SJCRH30 (cell line): Measurements from ENCODE around the gene EMID1. TPM values are rescaled to one million over a fixed set of nuclear protein-coding genes. Genes with fewer than 3 reads are reported as not detected.
"Not testable (repeated sequence)": the region's sequence is repeated elsewhere in the genome, so short reads cannot be mapped to it uniquely, and the experiment has no call there.

ENCODE experiments used
- DNase-seq, 2 experiments: peaks; one replicate each; pipeline ENCODE4 v3.0.0-alpha.2; 2015 to 2020
- H3K27ac ChIP-seq: fragments of 250-450 bp; sonication (Bioruptor Pico); 2 replicates; pipeline ENCODE4 v1.5.1; 2020; ENCODE audit warnings: mild to moderate bottlenecking, moderate library complexity
- H3K27me3 ChIP-seq: fragments of 250-450 bp; sonication (Bioruptor Pico); 2 replicates; pipeline ENCODE4 v1.5.1; 2020; ENCODE audit warnings: mild to moderate bottlenecking, moderate library complexity
- H3K36me3 ChIP-seq: fragments of 250-450 bp; sonication (Bioruptor Pico); 2 replicates; pipeline ENCODE4 v1.5.1; 2020; ENCODE audit warnings: mild to moderate bottlenecking, moderate library complexity
- H3K4me1 ChIP-seq: fragments of 250-450 bp; sonication (Bioruptor Pico); 2 replicates; pipeline ENCODE4 v1.5.1; 2020; ENCODE audit warnings: mild to moderate bottlenecking, moderate library complexity
- H3K4me3 ChIP-seq: fragments of 250-450 bp; sonication (Bioruptor Pico); 2 replicates; pipeline ENCODE4 v1.5.1; 2020; ENCODE audit warnings: mild to moderate bottlenecking, moderate library complexity
- H3K9me3 ChIP-seq: fragments of 250-450 bp; sonication (Bioruptor Pico); replicated peaks from 2 replicates; pipeline ENCODE4 v1.5.1; 2020; ENCODE audit warnings: mild to moderate bottlenecking, moderate library complexity
- total RNA-seq: library from RNA; depleted of rRNA; stranded (reverse); fragments of >200 nt; shearing (Covaris generic); gene quantifications from 2 replicates; pipeline ENCODE4 v1.2.3, GENCODE V29; 2014

The EMID1 gene
- total RNA-seq, 1 experiment from 2014 or later = 2.2 TPM

DNA sequence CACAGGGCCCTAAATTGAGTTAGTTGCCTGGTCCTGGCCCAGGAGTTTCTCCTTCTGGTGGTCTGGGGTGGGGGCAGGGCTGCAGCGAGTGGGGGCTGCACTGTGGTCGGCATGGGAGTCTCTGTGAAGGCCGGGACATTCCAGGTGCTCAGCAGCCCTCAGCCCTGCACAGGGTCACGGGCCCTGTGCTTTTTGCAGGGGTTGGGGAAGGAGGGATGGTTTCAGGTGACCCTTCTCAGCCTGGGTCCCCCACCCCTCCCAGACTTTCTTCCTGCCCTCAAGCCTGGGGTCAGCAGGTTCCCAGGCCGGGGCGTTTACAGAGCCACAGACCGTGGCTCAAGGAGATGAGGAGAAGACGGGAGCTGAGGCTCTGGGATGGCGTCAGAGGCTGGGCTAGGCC, 7.8 kb downstream of the EMID1 start:
- no peaks in the 10 kb centered on the region for H3K27me3 ChIP-seq
- no peak for DNase-seq

DNA sequence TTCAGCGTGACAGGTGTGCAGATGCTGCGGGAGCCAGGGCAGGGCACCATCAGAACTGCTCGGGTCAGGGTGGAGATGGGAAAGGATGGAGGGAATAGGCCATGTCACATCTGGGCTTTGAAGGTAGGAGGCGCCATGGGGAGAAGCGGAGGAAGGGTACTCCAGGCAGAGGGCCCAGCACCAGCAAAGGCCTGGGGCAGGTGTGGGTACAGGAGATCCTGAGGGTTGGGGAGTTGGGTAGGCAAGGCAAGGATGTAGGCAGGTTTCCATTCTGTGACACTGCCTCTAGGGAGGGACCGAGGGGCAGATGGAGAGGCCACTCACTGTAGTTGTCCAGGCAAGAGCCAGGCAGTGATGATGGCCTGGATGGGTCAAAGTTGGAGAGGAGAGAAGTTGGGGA, 8.5 kb downstream of the EMID1 start:
- no peaks in the 10 kb centered on the region for H3K9me3 ChIP-seq
- no peak for DNase-seq
- H3K4me3 ChIP-seq = no peak overlapping the region
- H3K4me1 ChIP-seq = peaks cover 9% of the 10 kb centered on the region; the same call in 1 of the 2 replicates
- no peaks in the 10 kb centered on the region for H3K36me3 ChIP-seq
- no peak overlapping the region for H3K27ac ChIP-seq
- H3K27me3 ChIP-seq = no peaks in the 10 kb centered on the region

More for the DNA sequence above, 7.8 kb downstream of the EMID1 start:
- H3K27ac ChIP-seq = no peak overlapping the region
- no peaks in the 10 kb centered on the region for H3K9me3 ChIP-seq
- H3K36me3 ChIP-seq = no peaks in the 10 kb centered on the region
- peaks cover 9% of the 10 kb centered on the region; the same call in 1 of the 2 replicates for H3K4me1 ChIP-seq
- no peak overlapping the region for H3K4me3 ChIP-seq

DNA sequence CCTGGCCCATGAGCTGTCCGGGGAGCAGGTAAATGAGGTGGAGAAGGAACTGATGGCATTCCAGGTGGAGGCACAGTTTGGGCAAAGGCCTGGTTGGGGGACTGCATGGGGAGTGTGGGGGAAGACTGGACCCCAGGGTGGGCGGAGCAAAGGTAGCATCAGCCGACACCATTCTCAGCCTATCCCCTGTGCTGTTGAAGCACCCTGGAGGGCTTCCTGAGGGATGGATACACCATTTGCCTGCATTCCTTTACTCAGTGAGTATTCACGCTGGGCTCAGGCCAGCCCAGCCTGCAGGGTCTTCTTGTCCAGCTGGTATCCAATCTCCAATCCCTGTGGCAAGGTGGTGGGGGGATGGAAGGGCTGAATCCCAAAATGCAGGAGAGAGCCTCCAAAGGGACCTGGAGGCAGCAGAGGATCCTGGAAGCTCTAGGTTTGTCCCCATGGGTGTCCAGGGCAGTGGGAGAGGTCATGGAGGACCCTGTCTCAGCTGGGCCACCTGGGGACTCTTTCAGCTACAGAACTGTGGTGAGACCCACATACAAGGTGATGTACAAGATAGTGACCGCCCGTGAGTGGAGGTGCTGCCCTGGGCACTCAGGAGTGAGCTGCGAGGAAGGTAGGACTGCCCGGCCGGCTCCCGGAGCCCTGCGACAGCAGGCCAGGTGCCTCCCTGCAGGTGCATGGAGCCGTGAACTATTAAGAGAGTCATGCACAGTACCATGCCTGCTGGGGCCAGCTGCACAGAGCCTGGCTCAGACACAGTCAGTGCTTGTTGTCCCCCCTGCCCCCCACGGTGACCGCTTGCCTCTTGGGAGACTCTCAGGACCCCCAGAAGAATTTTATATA, 9.5 kb downstream of the EMID1 start:
- no peaks in the 10 kb centered on the region for H3K9me3 ChIP-seq
- no peak overlapping the region for H3K27ac ChIP-seq
- DNase-seq = no peak
- no peaks in the 10 kb centered on the region for H3K27me3 ChIP-seq
- no peak overlapping the region for H3K4me3 ChIP-seq
- H3K4me1 ChIP-seq = peaks cover 9% of the 10 kb centered on the region; the same call in 1 of the 2 replicates
- no peaks in the 10 kb centered on the region for H3K36me3 ChIP-seq

DNA sequence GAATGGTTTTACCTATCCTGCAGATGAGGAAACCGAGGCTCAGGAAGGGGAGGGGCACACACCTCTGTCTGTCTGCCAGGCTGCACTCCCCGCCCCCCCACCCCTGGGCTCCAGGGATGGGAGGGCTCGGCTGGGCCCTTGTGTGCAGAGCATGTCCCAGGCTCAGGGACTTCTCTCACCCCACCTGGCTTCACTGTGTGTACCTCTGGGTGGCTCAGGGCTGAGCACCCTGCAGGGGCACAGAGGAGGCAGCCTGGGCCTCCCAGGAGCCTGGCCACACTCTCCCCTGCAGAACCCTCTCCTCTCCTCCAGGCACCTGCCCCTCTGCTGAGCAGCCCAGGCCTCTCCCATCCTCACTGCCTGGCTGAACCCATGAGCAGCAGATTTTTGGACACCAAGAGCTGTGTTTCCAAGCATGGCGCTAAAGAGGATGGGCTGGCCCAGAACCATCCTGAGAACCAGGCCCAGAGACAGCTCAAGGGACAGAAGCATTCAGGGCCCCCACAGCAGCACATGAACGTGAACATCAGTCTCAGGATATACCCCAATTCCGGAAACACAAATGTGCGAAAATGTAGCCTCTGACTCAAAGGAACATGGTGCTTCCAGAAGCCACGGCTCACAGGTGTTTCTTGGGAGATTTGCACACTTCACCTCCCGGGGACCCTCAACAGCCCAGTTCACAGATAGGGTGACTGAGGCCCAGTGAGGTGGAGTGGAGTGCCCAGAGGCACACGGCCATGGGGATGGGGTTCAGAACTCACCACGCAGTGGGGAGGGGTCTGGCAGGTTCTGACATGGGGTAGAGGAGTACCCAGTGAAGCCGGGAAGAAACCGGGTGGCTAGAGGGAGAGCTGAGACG, 10.5 kb downstream of the EMID1 start:
- no peak for DNase-seq
- no peak overlapping the region for H3K4me3 ChIP-seq
- no peaks in the 10 kb centered on the region for H3K27me3 ChIP-seq
- H3K9me3 ChIP-seq = no peaks in the 10 kb centered on the region
- no peaks in the 10 kb centered on the region for H3K36me3 ChIP-seq
- H3K4me1 ChIP-seq = peaks cover 9% of the 10 kb centered on the region; the same call in 1 of the 2 replicates
- no peak overlapping the region for H3K27ac ChIP-seq

DNA sequence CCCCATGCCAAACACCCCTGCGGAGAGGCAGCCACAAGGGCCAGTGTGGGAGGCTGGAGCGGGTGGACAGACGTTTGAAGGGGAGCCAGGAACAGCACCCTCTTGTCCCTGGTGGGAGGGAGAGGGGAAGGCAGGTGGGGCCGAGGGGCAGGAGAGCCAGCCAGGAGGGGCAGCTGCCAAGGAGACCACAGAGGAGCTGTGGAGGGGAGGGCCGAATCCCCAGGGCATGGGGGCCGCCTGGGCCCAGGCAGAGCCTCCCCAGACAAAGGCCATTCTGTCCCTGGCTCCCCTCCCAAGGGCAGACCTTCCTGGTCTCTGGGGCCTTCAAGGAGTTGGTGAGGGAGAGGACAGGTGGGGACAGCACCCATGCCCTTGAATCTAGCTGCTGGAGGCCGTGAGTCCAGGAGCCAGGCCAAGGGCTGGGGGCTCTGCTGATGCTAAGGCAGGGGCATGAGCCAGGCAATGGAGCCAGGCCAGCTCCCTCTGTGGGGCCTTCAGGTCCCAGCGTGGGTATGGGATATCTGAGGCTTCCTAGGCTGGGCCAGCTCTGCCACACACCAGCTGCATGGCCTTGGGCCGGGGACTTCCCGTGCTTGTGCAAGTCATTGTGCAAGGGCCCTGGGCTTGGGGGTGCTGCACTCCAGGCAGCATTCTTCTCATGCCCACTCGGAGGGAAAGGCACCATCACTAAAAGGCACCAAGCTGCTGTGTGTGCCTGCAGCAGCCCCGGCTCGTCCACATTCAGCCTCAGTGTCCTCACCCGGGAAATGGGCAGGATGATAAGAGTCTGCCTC, 11.4 kb downstream of the EMID1 start:
- peak; percentile 44 to 49 for DNase-seq
- Histone ChIP-seq H3K36me3 (no peaks in the 10 kb centered on the region), H3K27ac (no peak overlapping the region), H3K27me3 (no peaks in the 10 kb centered on the region), H3K9me3 (no peaks in the 10 kb centered on the region), H3K4me1 (peaks cover 9% of the 10 kb centered on the region; the same call in 1 of the 2 replicates), H3K4me3 (no peak overlapping the region)

DNA sequence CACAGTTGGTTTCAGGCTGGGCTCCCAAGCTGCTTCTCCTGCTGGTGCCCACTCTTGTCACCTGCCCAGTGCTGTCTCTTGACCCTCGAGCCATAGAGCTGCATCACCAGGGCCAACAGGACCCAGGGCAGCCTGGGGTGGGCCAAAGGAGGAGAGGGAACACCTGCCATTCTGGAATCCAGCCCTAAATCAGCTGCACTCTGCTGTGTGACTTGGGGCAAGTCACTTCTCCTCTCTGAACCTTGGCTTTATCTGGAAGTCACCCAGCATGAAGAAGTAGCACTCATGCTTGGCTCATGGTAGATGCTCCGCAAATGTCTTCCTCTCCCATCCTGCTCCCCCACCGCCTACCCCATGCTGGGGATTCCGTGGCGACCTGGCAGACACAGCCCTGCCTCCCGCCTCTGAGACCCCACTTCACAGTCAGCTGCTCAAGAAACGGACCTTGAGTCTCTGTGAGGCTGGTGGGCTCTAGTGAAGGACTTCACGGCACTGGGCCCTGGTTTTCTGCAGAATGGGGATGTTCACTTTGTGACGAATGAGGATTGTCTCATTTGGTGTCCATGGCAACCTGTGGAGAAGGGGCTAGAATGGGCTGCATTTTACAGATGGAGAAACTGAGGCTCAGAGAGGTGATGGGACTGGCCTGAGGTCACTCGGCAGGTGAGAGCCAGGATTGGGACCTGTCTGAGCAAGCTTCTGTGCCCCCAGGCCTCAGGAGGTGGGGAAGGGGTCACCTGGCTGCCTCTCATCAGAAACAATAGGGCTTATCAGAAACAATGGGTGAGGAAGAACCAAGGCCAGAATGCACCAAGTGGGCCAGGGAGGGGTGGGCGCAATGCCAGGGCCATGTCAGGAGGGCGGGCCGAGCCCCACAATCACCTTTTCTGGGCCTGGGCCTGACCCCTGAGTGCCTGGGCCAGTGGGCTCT, 12.4 kb downstream of the EMID1 start:
- Histone ChIP-seq H3K4me3 (no peak overlapping the region), H3K36me3 (no peaks in the 10 kb centered on the region), H3K27me3 (no peaks in the 10 kb centered on the region), H3K27ac (no peak overlapping the region), H3K9me3 (no peaks in the 10 kb centered on the region), H3K4me1 (peaks cover 9% of the 10 kb centered on the region; the same call in 1 of the 2 replicates)
- DNase-seq = no peak

DNA sequence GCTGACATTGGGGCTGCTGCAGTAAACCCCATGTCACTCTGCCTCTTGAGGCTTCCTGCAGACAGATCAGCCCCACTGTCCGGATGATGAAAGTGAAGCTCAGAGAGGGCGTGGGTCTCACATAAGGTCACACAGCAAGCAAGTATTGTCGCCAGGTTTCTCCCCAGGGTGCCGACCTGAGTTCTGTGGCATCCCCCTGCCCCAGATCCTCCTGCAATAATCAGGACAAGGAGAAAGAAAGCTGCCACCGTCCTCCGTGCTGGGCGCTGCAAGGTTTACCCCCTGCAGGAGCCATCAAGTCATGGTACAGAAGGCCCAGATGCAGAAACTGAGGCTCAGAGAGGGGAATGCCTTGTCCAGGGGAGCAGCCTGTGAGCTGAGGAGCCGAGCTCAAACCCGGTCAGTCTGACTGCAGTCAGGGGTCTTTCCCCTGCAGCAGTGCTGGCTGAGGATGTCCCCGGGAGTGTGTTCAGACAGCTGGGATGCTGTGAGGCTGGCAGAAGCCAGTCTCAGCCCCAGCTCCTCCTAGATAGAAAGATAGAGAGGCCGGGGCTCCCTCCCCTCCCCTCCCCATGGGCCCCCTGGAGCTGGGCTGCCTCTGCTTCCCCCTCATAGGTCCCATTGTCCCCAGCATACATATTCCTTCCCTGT, 13.2 kb downstream of the EMID1 start:
- peaks cover 9% of the 10 kb centered on the region; the same call in 1 of the 2 replicates for H3K4me1 ChIP-seq
- no peak for DNase-seq
- no peaks in the 10 kb centered on the region for H3K9me3 ChIP-seq
- H3K4me3 ChIP-seq = no peak overlapping the region
- no peaks in the 10 kb centered on the region for H3K27me3 ChIP-seq
- no peaks in the 10 kb centered on the region for H3K36me3 ChIP-seq
- no peak overlapping the region for H3K27ac ChIP-seq

DNA sequence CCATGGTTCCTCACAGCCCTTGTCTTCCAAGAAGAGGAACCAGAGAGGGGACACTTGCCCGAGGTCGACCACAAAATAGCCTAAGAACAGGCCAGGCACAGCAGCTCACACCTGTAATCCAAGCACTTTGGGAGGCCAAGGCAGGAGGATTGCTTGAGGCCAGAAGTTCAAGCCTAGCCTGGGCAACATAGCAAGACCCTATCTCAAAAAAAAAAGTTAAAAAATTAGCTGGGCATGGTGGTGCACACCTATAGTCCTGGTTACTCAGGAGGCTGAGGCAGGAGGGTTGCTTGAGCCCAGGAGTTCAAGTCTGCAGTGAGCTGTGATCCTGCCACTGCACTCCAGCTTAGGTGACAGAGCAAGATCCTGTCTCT, 13.7 kb downstream of the EMID1 start:
- not testable (repeated sequence) for H3K36me3 ChIP-seq, H3K9me3 ChIP-seq, H3K4me1 ChIP-seq, DNase-seq, H3K27ac ChIP-seq, H3K27me3 ChIP-seq, H3K4me3 ChIP-seq

DNA sequence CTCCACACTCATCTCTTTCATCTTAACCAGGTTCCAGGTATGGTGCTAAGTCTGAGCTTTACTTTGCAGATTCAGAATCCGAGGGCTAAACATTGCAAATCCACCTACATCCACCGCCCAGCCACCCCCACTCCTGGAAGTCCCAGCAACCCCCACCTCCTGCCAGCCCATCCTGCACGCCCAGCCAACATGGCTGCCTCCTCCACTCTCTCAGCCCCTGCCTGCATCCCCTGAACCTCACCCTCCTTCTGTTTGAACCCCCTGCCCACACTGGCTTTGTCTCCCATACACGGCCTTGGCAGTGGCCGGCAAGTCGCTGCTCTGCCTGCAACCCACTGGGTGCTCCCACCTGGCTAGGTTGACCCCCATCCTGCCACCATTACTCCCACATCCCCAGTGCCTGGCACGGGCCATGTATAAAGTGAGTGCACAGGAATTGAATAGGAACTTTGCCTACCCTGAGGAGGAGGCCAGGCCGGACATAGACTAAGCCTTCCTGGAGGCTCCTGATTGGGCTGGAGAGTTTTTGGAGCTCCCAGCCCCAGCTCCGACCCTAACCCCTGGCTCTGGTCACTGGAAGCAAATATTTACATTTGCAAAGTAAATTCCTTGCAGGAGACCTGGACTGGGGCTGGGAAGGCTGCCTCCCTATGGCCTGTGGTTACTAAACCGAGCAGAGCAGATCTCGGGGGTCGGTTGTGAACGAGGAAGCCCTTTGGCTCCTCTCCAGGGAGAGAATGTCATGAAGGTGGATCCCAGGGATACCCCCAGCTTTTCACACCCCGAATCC, 14.4 kb downstream of the EMID1 start:
- DNase-seq = no peak
- H3K27me3 ChIP-seq = no peaks in the 10 kb centered on the region

DNA sequence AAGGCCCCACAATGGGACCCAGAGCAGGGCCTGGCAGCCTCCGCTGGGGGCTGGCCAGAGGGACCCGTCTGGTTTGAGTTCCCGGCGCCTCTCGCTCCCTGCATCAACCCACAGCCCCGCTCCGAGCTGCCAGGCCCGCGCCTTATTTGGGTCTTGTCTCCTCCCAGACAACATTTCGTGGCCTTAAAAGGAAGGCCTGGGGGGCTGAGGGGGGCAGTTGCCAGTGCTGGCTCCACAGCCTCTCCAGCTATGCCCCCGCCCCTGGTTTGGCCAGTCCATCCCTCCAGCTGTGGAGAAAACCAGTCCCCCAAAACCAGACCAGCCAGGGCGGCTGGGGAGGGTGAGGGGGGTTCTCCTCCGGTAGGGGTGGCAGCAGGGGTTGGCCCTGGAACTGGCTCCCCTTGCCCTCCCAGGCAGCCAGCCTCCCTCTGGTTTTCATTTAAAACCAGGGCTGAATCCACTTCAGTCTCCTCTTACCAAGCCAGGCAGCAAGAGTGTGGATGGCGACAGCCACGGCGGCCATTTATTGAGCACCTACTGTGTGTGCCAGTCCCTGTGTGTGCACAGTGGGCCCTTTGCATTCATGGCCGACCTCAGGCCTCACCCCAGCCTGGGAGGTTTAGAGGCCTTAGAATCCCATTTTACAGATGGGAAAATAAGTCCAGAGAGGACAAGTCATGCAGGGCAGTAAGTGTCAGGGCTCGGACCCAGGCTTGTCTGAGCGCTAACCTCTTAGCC, 18.6 kb downstream of the EMID1 start:
- Histone ChIP-seq H3K27ac (peak overlapping the region; percentile 91; the same call in 1 of the 2 replicates), H3K9me3 (no peaks in the 10 kb centered on the region)

More for the DNA sequence above, 14.4 kb downstream of the EMID1 start:
- Histone ChIP-seq H3K4me3 (no peak overlapping the region), H3K27ac (no peak overlapping the region), H3K36me3 (no peaks in the 10 kb centered on the region), H3K4me1 (peaks cover 15% of the 10 kb centered on the region), H3K9me3 (no peaks in the 10 kb centered on the region)

DNA sequence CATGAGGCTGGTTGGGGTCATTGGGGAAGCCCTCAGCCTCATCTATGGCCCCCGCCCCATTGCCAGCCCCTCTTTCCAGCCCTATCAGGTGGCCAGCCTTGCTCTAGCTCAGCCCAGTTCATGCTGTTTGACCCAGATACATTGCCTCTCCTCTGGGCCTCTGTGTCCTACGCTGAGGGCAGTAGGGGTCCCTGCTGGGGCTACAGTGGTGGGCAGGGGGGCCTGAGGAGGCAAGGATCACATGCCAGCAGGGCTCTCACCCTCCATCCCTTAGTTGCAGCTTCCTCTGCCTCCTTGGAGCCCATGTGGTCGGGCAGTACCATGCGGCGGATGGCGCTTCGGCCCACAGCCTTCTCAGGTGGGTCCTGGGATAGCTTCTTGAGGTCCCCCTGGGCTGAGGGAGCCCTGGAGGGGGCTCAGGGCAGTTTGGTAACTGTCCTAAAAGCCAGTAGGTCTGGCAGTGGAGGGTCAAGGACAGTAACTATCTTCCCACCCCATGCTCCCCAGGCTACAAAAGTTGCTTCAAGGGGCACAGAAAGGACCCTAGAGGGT, 19.2 kb downstream of the EMID1 start:
- Histone ChIP-seq H3K27me3 (no peaks in the 10 kb centered on the region), H3K27ac (peak overlapping the region; percentile 91), H3K4me1 (peaks cover 19% of the 10 kb centered on the region), H3K9me3 (no peaks in the 10 kb centered on the region), H3K36me3 (no peaks in the 10 kb centered on the region), H3K4me3 (peak overlapping the region; percentile 47; the same call in 1 of the 2 replicates)
- DNase-seq = no peak

More for the DNA sequence above, 18.6 kb downstream of the EMID1 start:
- H3K4me3 ChIP-seq = no peak overlapping the region
- H3K27me3 ChIP-seq = no peaks in the 10 kb centered on the region
- DNase-seq = no peak
- H3K36me3 ChIP-seq = no peaks in the 10 kb centered on the region
- H3K4me1 ChIP-seq = peaks cover 19% of the 10 kb centered on the region
